Measurements from ENCODE around the gene PPP1R27.

Gene PPP1R27

DNA sequence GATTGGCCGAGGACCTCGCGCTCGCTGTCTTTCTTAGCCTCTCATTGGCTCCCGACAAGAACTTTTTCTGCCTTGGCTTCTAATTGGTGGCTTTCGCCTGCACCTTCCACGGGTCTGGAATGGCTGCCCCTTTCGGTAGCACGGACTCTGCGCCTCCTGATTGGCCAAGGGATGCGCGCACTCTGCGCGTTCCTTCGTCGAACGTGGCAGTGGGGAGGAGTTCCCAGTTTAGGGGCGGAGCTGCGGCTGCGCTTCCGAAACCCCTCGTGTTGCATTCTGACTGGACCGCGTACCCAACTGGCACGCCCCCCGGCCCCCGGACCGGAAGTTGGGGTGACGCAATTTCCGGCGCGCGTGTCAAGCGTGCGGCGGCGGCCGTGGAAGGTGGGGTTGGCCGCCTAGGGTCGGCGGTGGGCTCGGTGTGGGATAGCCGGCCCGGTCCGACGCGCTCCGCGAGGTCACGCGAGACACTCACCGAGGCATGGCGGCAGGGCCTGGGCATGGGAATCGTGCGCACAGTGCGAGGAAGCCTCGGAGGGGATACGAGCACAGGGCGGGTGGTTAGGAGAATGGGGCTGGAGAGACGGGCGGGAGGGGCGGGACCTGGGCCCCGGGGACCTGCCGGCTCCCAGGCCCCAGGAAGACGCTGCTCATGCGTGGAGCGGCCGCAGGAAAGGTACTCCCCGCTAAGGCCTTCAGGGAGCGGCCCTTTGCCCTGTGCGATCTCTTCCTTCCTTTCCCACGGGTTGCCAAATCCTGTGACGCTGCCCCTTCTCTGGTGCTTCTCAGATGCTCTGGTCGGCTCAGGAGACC, 26.1 kb upstream of the PPP1R27 start:
- DNase-seq (ENCODE audit: low spot score), result peak; percentile 100

DNA sequence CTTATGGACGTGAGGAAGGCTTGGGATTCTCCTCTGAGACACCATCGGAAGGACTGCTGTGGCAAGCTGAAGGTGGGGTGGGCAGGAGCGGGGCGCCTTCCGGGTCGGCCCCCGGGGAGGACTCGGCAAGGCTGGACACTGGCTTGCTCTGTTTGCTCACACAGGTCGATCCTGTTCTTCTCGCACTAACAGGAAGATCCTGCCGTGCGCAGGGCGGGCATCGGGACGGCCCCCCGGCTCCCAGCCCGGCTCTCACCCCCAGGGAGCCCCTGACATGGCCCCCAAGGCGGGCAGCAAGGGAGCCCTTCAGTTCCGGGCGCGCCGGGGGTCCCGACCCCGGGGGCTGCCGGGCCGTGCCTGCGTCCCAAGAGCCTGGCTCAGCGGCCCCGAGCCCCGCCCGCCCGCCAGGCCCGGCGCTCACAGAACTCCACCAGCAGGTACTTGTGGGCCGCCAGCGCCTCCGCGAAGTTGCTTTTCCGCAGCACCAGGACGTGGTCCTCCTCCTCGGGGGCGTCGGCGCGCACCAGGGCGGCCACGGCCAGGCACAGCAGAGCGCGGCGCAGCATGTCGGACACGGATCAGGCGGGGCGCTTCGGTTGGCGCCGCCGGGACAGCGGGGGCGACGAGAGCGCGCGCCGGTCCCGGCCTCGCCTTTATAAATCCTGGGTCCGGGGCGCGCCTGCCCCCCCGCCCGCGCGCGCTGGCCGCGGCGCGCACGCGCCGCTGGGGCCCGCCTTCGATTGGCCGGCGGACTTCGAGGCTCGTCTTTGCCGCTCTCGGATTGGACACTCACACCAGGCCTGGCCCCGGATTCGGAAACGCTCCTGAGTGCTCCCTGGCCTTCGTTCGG, 25.3 kb upstream of the PPP1R27 start, which contains the start of gene P4HB:
Gene P4HB, minus strand, starts transcription at position 630 of the 850 bp plus-strand sequence. Its CDS starts 64 bp downstream, at position 566.
- no peak for DNase-seq (ENCODE audit: low spot score)

DNA sequence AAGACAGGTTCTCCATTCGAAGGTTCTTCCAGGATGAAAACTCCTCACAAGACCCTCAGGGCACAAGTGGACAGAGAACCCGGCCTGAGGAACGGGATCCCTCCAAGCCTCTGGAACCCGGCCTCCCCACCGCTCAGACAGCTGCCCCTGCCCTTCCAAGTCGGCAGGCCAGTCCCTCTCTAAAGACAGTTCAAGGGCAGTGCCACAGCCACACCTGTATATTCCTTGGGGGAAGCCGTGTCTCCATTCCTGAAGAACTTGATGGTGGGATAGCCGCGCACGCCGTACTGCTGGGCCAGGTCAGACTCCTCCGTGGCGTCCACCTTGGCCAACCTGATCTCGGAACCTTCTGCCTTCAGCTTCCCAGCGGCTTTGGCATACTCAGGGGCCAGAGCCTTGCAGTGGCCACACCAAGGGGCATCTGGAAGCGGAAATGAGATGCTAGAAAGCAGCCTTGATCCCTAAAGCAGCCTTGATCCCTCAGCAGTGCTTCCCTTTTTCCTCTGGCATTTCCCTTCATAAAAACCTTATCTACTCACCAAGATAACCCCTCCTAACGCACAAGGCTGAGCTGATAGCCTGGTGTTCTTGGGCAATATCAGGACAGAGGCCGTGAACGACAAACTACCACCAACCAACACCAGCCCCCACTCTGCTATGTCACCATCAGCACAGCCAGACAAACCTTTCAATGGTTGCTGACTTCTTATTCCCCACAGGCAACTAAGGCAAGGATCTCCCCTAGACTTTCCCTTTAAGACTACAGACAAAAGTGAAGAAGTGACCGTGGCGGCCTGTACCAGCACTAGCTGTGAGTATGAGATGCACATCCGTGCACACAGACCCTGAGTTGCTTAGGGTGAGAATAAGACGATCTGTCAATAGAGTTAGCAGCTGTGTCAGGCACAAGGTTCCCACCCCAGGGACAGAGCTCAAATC, 24.4 kb upstream of the PPP1R27 start:
- DNase-seq (ENCODE audit: low spot score), result peak; percentile 45

DNA sequence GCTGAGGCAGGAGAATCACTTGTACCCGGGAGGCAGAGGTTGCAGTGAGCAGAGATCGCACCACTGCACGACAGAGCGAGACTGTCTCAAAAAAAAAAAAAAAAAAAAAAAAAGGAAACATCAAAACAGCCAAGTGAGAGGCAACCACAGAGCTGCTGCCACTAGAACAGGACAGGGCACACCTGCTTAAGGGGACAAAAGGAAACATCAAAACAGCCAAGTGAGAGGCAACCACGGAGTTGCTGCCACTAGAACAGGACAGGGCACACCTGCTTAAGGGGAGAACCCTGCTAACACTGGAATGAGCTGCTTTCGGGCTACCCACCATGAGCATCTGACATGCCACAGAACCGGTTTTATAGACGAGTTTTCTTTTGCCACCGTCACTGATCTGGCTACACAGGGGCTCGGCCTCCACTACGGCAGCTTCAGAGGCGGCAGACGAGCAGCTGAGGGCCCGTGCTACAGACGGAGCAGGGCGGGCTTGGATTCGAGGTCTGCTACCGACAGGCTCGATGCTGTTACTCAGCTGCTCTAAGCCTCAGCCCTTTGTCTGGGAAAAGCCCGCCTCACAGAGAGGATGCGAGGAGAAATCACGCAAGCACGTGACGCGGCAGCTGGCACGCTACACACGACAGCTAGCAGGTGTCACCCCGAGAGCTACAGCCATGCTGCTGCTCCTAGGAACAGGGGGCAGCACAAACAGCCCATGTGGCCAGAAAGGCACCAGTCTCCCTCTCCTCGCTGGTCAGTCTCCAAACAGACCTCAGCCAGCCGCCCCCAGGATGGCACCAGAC, 23.5 kb upstream of the PPP1R27 start:
- DNase-seq (ENCODE audit: low spot score), result peak; percentile 49

DNA sequence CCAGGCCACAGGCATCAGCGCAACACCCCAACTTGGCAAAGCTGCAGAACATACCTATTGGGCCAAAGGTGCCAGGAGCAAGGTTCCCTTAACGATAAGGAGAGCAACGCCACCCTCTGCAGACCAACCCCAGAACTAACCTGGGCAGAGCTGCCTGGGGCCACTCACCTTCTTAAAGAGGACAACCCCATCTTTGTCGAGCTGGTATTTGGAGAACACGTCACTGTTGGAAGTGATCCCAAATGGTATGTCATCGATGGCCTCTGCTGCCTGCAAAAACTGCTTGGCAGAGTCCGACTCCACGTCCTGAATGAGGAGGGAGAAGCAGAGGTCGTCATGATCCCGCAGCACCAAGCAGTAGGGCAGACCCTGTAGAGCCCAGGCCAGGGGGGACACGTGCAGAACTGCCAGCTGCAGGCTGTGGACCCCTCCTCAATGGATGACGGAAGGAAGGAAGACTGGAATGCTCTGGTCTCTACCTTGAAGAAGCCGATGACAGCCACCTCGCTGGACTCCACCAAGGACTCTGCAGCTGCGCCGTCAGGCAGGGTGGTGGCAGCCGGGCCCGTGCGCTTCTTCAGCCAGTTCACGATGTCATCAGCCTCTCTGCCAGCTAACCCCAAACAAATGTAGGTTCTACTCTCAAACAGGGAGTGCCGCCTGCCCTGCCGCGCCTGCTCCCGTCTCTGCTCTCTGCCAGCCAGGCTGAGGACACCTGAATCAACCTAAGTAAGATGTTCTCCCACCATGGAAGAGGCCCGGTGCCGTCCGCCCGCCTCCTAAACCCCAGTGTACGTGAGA, 20.3 kb upstream of the PPP1R27 start:
- DNase-seq (ENCODE audit: low spot score), result no peak

DNA sequence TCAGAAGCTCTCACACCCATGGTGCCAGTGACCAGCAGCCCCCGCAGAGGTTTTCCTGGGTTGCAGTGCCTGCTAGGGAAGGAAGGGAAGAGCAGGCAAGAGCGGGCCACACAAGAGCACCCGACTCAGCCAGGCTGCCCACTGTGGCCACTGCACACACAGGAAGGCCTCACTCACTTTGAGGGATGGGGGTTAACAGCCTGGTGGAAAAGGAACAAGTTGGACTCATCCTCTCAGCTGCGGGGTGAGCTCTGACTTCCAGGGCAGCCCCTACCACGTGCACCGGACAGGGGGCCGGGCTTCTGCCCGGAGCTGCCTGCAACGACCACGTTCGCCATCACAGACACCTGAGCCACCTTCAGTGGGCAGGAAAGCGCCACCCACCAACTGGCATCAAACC, 17.4 kb upstream of the PPP1R27 start:
- no peak for DNase-seq (ENCODE audit: low spot score)

DNA sequence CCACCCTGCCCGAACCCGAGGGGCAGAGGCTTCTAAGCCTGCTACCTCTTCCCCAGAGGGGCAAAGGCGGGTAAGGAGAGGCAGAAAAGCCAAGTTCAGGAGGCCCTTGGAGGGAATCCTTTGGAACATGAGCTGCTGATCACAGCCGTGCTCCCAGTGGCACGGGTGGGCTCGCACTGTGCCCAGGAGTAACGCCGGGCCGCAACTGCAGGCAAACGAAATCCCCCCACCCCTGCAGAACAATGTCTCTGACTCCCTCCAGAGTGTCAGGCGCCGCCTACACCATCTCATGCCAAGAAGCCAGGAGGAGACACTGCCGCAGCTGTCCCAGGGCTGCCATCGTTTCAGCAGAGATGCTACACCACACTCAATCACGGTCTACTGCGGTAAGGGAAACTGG, 16.6 kb upstream of the PPP1R27 start:
- DNase-seq (ENCODE audit: low spot score), result no peak

DNA sequence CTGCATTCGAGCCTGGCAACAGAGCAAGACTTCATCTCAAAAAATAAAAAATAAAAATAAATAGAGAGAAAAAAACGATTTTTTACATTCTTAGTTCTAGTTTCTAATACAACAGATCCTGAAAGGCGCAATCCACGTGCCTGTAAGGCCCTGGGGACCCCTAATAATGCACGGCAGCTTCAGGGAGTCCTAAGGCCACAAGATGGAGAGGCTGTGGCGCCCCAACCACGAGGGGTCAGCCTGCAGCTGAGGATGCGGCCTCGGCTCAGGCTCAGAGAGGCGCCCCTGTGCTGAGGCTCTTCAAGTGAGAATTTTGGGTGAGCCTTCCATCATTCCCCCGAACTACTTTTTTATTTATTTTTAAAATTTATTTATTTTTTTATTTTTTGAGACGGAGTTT, 14.6 kb upstream of the PPP1R27 start:
- DNase-seq (ENCODE audit: low spot score), result no peak

DNA sequence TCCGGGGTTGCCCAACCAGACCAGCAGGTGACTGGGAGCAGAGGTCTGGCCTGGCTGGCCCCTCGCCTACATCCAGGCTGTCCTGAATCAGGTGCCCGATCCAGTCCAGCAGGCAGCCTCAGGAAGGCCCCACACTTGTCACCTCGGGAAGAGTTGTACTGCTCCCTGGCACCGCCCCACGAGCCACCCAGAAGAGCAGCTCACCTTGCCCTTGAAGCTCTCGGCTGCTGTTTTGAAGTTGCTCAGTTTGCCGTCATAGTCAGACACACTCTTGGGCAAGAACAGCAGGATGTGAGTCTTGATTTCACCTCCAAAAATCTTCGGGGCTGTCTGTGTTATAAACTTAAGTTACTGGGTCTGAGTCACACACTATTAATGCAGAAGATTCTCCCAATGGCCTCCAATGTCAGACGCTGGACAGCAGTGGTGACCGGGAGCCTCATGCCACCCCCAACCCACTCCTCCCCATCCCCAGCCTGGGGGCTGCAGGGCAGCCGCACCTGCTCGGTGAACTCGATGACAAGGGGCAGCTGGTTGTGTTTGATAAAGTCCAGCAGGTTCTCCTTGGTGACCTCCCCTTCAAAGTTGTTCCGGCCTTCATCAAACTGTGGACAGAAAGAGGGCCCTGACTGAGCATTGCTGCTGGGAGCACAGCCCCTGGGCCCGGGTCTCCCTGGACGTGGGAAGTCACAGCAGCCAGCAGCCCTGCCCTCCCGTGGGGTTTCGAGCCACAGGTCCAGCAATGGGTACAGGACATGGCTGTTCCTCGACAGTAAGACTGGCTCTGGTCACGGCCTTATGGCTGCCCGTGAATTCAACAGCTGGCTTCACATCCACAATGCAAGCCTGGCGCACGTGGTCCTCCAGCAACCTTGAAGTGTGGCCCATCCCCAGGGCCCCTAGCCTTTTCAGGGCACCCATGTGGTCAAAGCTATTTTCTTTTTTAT, 12.2 kb upstream of the PPP1R27 start:
- DNase-seq (ENCODE audit: low spot score), result no peak

DNA sequence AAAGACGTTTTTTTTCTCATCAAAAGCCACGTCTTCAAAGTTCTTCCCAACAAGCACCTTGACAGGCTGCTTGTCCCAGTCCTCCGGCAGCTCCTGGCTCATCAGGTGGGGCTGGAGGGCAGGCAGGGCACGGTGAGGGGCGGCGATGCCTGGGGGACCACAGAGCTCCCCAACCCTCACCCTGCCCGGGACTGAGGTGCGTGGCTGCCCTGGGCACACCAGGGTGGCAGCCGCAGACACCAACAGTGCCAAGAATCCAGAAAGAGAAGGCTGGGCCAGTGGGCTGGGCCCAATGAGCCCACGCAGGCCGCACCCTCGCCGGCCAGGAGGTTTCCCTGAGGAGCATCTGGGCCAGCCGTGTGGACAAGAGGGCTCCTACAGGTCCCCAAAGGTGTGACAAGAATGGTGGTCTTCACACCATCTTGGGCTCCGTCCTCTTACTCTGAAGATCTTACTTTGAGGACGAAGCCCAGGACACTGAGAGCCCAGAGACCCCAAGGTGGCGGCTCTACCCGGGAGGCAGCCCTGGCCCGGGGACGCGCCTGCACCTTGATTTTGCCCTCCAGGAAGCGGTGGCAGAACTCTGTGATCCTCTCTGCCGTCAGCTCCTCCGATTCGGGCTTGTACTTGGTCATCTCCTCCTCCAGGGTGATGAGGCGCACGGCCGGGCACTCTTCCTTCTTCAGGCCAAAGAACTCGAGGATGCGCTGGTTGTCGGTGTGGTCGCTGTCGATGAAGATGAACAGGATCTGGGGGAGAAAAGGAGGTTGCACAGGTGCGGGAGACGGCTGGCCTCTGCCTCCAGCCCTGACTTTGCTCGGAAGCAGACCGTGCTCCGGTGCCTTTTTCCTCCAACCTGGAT, 11.3 kb upstream of the PPP1R27 start:
- no peak for DNase-seq (ENCODE audit: low spot score)

DNA sequence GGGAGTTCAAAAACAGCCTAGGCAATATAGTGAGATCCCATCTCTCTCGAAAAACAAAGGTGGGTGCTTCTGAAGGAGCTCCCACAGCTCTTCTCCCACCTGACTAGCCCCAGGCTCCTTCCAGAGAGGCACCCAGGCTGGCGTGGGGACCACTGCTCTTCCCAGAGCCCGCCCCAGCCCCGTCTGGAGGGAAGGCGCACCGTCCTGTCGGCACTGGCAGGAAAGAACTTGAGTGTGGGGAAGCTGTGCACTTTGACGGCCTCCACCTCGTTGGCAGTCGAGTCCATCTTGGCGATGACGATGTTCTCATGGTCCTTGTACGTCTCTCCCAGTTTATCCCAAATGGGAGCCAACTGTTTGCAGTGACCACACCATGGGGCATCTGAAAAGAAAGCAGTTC, 10.5 kb upstream of the PPP1R27 start:
- DNase-seq (ENCODE audit: low spot score), result no peak

DNA sequence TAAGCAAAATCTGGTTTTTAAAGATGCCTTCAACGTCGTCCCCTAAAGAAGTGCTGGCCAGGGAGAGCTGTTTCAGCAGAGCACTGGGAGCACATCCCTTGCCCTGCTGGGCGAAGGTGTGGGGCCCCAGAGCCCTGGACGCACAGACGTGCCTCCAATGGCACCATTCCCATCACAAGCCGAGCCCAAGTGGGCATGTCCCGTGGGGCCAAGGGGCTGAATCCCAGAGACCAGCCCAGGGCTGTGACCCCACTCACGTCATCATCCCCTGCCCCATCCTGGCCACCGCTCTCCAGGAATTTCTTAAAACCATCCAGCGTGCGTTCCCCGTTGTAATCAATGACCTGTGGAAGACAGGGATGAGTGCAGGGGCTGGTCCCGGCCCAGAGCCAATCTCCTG, 10.0 kb upstream of the PPP1R27 start:
- DNase-seq (ENCODE audit: low spot score), result no peak

DNA sequence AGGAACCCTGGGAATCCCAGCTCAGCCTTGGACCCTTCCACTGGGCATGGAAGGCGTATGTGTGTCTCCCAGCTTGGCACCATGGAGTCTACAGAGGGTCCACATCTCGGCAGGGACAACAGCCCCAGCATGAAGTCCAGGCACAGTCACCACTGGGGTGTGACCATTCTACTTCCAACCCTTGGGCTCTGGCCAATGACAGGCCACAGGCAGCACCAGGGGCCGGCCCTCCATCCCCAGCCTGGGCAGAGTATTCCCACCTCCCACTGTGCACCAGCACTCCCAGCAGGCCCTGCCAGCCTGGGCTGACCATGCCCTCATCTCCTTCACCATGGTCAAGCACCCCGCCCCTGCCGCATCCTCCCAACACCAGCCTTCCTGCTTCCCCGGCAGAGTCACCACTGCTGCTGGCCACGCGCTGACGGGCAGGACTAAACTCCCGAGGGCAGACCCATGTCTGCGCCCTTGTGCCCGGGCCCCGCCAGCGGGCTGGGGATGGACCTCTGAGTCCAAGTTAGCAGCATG, 9.5 kb upstream of the PPP1R27 start:
- DNase-seq (ENCODE audit: low spot score), result no peak

DNA sequence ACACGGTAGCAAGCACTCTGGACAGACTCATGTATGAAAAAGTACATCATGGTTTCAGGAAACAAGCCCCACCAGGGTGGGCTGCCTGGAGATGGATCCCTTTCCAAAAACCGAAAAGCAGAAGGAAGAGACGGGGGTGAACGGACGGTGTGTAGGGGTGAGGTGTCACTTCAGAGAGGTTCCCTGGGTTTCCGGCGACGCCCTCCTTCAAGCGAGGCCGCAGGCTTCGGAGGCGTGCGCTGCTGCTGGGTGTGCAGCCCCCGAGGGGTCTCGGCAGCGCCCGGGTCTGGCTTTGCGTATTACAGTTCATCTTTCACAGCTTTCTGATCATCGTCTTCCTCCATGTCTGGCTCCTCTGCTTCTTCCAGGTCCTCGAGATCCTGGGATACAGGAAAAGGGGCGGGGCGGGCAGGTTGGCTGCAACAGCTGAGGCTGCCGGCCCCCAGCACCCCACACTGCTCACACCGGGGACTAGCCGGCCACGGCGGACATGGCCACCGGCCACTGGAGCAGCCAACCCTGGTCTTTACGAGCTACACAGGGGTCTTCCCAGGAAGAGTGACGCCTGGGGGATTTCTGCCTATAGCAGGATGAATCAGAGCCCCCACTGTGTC, 9.0 kb upstream of the PPP1R27 start:
- DNase-seq (ENCODE audit: low spot score), result no peak

DNA sequence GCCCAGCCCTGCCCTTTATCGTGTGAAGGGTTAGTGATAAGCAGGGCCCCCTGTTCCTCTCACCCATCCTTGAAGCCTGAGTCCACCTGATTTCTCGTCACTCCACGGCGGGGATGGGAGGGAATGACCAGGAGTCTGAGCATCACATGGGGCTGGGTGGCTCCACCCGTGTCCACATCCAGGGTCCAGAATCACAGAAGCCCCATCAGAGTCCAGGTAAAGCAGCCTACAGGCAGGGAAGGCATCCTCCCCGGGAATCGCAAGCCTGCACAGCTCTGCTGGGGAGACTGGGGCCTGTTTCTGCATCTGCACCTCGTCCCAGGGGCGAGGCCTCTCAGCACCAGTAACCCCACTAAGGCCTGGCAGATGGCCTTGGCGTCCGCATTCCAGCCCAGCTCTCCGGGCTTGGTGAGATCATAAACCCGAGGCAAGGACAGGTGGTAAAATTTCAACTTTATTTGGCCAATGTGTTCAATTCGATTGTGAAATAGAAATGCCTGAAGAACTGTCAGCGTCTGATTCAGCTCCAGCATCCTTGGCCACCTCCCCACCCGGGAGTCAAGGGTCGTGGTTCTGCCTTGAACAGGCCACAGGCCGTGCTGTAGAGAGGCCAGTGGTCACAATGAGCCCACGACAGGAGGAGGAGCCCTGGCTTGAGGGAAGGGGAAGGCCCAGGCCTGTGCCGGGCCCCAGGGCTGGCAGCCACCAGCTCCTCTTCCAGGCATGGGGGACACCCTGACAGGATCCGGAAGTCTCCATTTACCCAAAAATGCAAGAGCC, 8.1 kb upstream of the PPP1R27 start:
- DNase-seq (ENCODE audit: low spot score), result no peak

DNA sequence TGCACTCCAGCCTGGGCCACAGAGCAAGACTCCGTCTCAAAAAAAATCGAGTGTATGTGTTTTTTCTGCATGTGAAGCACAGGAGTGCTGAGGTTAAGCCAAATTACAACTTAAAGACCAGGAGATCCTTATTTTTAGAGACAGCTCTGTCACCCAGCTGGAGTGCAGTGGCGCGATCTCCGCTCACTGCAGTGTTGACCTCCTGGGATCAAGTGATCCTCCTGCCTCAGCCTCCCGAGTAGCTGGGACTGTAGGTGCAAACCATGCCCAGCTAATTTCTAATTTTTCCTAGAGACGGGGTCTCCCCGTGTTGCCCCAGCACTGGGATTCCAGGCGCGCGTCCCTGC, 7.5 kb upstream of the PPP1R27 start:
- no peak for DNase-seq (ENCODE audit: low spot score)

DNA sequence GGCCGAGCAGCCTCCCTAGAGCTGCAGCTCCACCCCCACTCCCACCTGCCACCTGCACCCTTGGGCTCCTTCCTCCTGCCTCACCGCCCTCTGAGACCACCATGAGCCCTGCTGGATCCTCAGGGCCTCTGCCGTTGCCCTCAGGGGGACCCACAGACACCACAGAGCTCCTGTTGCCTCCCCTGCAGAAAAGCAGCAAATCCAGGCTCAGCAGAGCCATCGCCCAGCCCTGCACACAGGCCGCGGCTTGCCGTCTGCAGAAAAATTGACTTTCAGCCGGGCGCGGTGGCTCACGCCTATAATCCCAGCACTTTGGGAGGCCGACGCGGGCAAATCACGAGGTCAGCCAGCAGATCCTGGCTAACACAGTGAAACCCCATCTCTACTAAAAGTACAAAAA, 7.0 kb upstream of the PPP1R27 start:
- no peak for DNase-seq (ENCODE audit: low spot score)
